GM18517 (cell line): ENCODE data around the gene ACOT13.
"Not testable (repeated sequence)": the region's sequence is repeated elsewhere in the genome, so short reads cannot be mapped to it uniquely, and the experiment has no call there.

Experiments
- ATAC-seq: cut with Tn5 transposase; IDR thresholded peaks from one replicate; pipeline ENCODE4 v1.9.1; 2021; ENCODE audit warnings: mild to moderate bottlenecking, moderate library complexity; ENCODE audit not compliant: unreplicated experiment

Gene ACOT13

DNA sequence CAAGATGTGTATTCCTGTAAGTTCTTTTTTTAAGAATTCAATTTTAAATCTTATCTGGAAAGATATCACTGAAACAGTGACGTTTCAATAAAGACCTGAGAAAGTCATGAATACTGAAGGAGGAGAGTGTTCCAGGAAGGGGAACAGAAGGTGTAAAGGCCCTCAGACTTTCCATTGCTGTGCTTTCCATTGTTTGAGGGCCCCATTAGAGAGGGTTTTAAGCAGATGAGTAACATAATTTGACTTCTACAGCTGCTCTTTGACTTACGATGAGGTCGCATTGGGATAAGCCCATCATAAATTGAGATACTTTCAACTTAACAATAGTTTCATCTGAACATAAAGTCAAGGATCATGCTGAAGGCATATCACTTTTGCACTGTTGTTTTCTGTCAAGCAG, 24.7 kb downstream of the ACOT13 start:
- ATAC-seq: no peak

DNA sequence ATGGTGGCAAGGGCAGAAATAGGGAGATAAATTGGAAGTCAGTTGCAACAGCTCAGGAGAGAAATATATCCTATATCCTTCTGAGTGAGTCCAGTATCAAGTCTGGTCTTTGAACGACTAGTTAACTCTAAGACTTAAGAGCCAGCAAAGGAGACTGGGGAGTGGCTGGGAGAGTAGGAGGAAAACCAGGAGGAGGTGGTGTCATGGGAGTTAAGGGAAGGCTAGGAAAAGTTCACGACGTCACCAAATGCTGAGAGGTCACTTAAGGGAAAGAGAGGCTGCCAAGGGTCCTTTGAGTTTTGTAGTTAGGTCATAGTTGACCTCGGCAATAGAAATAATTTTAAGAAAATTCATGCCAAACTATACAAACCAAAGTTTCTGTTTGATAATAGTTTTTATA, 25.1 kb downstream of the ACOT13 start:
- ATAC-seq: no peak

- ATAC-seq: no peak
Measured at GRCh38 chr6:24692415-24692814, 25.5 kb downstream of the ACOT13 start.

DNA sequence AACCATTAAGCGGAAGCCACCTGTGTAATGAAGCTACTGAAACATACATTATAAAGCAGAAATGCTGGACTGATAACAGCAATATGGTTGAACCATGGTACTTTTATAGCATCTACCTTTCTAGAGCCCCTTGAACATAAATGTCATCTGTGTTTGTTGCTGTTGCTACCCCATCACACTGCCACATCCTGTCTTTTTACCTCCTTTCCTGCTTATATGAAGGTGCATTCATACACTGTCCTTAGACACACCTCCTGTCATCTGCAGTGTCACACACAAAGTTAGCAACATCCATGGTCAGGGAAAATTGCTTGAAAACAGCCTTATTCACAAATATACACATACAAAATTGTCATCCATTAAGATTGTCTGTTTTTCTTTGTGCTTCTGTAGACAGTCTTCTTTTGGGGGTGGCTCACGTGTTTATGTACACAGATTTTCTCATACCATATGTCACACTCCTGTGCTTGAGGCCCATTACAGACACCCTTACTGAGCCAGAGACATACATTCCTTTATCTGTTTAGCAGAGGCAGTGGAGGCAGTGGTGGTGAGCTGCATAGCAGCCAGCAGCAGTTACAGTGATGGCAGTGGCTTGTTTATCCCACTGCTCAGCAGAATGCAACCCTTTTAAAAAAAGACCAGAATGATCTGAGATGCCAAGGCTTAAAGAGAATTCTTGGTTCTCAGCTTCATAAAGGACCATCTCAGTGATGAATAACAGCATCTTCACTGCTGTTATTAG, 26.1 kb downstream of the ACOT13 start:
- ATAC-seq: no peak

DNA sequence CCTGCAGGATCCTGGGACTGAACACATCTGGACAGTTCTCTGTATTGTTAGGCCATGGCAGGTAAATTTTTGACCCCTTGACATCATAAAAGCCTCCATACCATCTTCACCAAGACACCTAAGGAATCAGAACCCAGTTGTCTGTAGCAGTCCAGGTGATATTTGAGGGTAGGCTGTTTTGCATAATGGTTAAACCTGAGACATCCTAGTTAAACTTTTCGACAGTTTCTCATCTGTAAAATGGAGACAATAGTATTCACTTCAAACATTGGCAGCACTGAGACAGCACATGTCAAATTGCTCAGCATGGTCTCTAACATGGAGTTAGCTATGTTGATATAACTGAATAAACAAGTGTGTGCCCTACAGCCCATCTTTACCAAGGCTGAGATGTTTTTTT, 27.3 kb downstream of the ACOT13 start:
- no peak for ATAC-seq

- peak; percentile 63 for ATAC-seq
Measured at GRCh38 chr6:24695635-24696034, 28.8 kb downstream of the ACOT13 start.

GRCh38 chr6:24696097-24696496, 29.2 kb downstream of the ACOT13 start:
- no peak for ATAC-seq

DNA sequence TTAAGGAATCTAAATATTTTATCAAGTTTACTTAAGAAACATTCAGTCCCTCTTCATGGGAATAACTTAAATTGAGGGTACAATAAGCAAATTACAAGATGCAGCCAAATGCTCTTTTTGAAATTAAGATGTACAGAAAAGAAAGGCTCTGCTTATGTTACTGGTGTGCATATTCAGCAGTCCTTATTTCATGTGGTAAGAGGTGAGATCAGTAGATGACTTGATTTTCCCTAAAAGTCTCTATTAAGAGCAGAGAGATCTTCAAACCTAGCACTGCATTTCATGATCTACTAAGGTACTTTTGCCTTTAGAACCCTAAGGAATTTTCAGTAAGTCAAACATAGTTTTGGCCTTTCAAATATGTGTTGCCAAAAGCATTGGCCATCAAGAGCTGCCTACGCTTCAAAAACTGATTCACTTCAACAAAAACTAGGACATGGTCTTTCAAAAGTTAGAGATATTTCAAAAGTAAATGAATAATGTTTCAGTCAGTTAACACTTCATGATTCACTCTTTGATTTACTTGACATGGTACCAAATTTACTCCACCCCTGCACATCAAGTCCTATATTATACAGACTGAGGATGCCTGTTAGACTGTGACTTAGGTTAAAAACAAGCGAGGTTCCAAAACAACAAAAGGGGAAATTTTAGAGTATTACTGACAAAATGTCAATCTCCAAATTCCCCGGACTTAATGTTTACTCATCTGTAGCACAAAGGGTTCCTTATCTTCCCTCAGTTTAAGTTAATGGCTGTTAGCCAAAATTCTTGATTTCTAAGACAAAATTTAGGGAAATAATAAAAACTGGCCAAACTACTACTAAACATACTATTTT, 32.9 kb downstream of the ACOT13 start:
- ATAC-seq: no peak

DNA sequence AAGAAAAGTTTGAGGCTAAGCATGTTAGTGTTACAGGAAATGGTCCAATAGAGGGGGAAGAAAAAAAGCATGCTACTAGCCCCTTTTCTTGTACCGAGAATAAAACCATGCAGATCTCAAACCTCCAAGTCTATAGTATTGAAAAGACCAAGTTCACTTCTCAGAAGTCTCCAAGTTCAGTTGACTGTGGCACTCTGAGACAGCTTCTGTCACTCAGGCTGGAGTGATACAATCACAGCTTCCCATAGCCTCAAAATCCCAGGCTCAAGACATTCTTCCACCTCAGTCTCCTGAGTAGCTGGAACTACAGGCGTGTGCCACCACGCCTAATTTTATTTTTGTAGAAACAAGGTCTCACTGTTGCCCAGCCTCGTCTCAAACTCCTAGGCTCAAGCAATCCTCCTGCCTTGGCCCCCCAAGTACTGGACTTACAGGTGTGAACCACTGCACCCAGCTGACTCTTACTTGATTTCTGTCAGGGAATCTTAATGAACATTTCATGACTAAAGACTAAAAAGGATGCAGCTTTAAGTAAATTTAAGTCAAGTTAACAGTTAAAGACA, 35.9 kb downstream of the ACOT13 start:
- ATAC-seq: no peak

DNA sequence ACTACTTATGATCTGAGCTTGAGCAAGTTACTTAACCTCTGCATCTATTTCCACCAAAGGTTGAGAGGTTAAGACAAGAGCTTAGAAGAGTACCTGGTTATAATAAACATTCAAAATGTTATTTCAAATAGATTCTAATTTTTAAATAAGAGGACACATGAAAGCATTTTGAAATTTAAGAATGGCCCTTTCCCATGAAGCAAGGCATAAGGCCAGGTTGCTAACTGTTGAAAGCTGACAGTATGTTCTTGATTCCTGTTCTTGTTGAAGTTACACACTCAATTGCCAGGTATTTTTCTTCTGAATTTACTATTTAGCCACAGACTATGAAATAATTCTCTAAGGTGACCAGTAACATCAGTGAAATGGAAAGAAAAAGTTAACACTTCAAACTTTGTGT, 37.6 kb downstream of the ACOT13 start:
- ATAC-seq: no peak

GRCh38 chr6:24708612-24709011, 41.7 kb downstream of the ACOT13 start:
- ATAC-seq: no peak

- no peak for ATAC-seq
Measured at GRCh38 chr6:24709014-24709711, 42.3 kb downstream of the ACOT13 start.

DNA sequence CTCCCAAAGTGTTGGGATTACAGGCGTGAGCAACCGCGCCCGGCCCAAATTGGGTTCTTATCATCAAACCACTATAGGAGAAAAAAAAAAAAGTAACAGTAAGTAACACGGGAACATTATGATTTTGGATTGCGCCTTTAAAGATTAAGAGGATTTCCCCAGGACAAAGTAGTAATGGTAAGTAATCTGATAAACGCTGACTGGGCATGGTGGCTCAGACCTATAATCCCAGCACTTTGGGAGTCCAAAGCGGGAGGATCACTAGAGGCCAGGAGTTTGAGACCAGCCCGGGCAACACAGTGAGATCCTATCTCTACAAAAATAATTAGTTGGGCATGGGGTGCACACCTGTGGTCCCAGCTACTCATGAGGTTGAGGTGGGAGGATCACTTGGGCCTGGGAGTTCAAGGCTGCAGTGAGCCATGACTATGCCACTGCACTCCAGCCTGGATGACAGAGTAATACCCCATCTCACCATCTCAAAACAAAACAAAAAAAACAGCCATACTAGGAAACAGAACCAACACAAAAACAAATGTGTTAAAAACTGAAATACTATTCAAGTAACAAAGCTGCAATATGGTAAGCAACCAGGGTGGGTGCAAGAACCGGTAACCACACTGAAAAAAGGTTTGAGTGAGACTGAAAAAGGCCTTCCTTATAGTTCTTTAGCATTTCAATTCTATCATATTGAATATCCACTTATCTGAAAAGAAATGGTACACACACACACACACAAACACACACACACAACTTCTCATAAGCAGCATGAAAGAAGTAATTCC, 43.8 kb downstream of the ACOT13 start:
- ATAC-seq: no peak

- ATAC-seq: not testable (repeated sequence)
Measured at GRCh38 chr6:24716602-24717148, 49.8 kb downstream of the ACOT13 start.

GRCh38 chr6:24718449-24719124, 51.7 kb downstream of the ACOT13 start:
- ATAC-seq: no peak

DNA sequence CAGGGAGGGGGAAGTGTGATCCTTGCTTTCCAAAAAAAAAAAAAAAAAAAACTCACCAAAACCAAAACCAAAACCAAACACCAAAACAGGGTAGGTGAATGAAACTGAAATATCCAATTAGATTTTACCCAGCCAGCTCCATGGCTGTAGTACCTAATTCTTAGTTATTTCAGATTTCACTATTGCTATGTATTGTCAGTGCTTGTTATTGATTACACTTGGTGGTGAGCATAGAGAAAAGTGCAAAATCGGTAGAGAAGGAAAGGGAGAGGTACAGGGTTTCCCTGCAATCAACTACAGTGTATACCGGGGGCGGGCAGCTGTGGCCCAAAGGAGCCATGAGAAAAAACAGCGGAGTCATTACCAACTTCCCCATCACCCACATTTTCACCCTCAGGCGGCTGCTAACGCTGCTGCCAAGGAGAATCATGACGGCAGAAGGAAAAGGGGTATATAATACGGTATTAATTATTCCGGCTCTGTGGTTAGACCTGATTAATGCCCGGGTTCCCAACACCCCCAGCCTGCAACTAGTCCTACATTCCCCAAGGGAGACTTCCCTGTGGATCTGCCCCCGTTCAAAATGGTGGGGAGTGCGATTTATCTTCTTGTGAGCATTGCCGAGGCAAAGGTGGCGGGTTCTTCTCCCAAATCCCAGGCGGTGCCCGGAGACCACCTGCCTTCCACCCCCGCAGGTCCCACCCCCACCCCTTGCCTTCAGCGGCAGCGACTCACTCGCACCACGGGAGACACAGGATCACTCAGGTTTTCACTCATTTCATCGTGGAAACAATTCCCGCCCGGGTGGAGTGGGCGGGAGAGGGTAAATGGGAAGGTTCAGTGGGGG, 52.5 kb downstream of the ACOT13 start, which contains the start of gene C6orf62:
TSS of gene C6orf62 (minus strand) at position 30 of the 847 bp plus-strand sequence. CDS start 486 bp downstream, outside the sequence.
- peak; percentile 34 for ATAC-seq

DNA sequence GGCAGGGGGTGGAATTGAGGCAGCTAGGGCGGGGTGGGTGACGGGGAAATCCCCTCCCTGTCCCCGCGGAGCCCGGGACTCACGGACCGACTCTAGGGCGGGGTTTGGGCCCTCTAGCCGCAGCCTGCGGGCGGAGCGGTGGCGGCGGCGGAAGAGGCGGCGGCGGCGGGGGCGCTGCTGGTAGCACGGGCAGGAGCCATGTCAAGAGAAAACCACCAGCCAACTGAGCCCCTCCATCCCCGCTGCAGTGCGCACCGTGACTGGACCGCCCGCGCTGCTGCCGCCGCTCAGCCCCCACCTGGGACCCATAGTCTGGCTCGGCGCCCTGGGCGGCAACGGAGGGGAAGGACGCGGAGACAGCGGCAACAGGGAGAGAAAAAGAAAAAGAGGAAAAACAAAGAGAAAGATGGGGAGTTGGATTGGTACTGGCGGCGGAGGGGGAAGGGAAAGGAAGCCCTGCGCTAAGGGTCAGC, 53.3 kb downstream of the ACOT13 start:
- ATAC-seq: no peak
